GM21619 (cell line): ENCODE results near the gene ZNF467.

Experiments
- ATAC-seq: cut with Tn5 transposase; IDR thresholded peaks from one replicate; pipeline ENCODE4 v1.9.1; 2021; ENCODE audit not compliant: unreplicated experiment

ZNF467 gene

DNA sequence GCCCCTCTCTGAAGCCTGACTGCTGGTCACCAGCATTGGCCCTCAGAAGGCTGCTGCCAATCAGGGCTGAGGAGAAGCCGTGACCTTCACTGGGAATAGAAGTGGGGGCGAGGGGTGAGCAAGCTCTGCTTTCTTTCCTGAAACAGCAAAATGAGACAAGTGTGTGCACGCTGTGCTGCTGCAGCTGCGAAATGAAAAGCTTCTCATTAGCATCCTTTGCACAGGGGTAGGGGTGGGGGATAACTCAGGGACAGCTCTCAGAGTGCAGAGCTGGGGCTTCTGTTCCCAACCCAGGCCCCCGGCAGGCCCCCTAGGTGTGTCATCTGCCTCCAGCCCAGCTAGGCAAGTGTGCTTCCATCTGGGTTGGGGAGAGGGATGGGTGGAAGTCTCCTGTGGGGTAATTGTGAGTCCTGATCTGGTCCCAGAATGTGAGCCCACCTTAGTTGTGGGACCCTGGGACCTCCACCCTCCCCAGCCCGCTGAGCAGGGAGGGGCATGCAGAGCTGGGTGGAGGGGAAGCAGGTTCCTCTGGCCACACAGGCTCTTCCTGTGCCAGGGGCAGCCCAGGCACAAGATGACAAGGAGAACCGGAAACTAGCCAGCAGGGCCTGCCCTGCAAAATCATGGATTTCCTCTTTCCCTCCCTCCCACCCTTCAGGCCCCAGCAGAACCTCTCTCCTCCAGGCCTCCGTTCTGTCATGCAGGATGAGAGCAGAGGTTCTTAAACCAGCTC lies 22.2 kb downstream of the ZNF467 start:
- ATAC-seq = no peak

DNA sequence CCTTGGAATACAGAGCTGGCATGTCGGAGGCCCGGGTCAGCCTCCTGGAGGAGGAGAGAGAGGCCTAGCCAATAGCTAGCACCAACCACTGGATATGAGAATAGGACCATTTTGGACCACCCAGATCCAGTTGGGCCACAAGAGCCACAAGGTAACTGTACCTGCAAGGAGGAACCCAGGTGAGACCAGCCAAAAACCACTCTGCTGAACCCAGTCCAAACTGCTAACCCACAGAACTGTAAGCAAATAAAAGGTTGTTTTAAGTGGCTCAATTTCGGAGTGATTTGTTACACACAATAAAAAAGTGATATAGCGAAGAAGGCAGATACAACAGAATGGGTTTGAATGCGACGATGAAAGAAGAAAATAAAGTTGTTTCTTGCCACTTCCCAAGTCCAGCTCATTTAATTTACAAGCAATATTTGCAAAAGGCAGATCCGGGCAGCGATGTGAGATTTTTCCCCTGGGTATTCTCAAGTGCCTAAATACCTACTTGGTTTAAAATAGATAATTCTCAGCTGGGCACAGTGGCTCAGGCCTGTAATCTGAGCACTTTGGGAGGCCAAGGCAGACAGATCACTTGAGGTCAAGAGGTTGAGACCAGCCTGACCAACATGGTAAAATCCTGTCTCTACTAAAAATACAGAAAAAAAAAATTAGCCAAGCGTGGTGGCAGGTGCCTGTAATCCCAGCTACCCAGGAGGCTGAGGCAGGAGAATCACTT lies 23.1 kb downstream of the ZNF467 start:
- ATAC-seq = no peak

DNA sequence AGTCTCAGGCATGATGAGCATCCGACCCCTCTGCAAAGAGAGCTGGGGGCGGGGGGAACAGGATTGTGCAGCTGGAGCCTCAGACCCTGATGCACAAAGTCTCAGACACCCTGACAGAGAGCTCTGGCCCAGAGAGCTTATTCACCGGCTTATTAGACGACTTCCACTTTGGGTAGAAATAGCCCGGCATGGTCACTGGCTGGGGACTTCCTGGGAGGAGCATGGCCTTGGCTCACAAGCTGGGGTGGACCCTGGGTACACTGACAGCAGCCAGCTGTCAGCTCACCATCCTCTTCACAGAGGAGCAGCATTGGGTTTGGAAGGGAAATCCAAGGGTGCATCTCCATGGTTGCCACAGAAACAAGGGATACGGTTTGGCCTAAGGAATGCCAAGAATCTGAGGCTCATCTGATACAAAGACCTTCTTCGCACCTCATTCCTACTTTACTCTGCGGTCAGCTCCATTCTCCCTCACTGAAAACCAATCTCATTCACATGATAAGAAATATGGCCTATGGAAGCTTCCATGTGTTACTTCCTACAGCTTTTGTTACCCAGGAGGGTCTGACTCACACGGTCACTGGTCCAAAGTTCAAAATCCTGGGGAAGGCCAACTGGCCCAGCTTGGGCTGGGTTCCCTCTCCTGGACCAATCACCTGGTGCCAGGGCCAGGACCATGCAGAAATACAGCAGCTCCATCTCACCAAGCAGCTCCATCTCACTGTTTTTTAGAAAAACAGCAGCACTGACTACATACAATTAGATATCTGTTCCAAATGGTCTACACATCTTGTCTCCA lies 25.1 kb downstream of the ZNF467 start:
- ATAC-seq = no peak

DNA sequence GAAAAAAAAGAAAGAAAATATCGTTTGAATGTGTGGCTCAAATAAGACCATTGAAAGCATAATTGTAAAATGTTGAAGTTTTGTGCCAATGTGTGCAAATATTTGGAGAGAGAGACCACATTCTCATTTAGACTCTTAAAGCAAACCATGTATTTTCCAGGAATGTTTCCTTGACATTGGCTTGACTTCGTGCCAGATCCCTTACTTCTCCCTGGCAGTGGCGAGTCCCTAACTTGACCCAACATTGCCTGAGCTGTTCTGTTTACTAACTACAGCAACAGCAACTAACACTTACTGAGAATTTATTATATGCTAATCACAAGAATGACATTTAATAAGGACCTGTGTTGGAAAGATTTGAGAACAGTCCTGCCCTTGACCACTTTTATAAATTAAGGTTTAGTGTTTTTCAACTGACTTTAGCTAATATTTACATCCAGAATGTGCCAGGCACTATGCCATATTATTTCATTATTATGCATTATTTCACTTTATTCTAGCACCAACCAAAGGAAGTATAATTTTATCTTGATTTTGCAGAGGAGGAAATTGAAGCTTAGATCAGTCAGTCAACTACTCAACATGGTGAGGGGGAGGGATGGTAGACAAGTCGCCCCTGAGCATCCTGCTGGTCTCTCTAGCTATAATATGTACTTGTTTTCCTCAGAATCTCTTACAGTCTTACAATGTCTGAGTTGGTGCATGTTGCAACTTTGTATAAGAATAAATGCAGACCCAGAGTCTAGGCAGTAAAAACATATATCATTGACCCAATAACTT lies 29.7 kb downstream of the ZNF467 start:
- no peak for ATAC-seq

DNA sequence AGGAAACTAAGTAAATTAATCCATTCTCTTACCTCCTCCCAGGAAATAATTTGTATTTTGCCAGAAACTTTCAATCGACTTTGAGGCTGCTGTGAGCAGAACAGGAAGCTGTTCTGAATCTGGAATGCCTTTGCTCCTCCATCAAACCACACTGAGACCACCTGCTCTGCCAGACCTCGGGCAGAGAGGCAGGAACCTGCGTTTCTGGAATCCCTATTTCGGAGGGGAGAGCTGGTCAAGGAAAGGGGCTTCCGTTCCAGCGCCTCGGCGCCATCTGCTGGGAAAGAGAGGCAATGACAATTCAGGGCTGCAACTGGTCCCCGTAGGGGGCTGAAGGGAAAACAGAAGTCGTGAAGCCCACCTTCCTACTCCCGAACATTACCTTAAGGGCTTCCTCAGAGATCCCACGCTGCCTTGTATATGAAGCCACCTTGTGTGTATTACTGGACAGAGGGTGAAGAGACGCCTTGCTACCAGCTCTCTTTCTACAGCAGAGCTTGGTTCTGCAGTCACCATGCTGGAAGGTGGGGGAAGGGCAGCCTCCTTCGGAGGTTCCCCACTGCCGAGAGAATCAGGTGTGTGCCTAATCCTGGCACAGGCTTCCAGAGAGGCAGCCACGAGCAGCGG lies 31.2 kb downstream of the ZNF467 start:
- peak; percentile 79 for ATAC-seq

DNA sequence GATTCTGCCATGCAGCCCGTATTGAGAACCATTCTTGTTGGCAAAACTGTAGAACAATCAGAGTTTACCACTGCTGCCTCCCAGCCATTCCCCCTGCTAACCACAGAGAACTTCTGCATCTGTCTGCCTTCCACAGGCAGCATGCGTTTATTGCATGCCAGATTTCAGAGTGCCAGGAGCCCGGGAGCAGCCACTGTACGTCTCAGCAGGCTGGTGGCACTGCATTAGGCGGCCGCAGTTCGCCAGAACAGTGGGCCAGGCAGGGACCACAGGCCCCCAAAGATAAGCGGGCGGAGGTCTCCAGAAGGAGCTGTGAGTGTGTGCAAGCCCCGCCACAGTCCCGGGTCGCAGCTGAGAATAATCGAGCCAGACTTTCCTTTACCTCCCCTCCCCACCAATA lies 31.8 kb downstream of the ZNF467 start:
- ATAC-seq = no peak

DNA sequence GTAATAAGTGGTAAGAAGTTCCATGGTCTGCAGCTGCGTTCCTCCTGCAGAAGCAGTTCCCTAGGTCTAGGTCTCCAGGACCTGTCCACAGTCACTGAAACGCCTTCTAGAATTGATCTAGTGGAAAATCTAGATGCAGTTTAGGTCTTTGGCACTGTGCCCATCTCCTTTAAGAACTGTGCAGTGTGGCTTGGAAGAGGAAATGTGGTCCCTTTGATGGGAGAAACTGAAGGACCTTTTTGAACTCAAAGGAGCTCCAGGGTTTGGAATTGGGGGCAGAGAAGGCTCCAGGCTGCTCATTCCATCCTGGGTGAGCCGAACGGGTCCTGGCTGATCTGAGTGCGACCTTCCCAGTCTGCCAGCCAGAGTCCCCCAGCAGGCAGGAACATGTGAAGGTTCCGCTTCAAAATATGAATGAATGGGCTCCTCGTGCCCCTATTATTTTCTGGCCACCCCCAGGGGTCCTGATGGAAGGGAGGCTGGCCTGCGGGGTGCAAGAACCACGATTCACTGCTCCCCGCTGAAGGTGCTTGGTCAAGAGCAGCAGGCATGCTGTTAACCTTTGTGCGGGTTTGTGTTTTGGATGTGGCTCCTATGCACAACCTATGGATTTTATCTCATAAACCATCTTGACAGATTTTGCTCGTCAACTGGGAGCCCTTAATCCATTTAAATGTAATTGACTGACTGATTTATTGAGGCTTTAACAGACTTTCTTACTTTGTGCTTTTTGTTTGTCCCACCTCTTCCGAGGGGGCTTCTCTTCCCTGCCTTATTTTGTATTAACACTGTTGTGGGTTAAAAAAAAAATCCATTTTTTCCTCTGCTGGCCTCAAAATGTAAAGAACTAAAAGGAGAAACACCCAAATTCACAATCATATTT lies 36.7 kb downstream of the ZNF467 start:
- ATAC-seq = no peak

DNA sequence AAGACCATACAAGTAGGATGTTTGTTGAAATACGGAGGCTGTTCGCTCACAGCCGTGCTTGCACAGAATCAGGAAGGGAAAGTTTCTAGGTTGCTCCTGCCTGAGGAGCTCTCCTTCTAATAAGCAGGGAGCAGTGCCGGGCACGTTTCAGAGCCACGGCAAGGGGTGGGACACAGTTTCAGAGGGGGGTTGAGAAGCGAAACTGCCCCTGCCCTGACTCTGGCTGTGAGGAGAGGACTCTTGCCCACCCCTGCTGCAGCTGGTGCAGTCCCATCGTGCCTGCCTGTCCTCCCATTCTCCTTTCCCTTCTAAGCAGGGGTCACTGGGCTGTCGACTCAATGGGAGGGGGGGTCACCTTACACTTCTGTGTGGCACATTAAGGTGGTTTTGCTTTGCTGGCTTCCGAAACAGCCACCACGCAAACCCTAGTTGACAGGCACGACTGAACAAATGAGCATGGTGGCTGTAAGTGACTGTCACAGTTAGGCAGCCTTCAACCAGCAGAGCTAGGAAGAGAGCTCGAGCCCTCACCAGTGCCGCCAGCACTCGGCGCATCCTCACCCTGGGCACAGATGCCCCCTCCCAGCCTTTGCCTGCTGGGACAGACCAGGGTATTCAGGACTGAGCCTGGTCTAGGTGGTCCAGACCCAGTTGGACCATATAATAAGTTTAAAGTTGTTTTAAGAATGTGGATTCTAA lies 37.5 kb downstream of the ZNF467 start:
- no peak for ATAC-seq

DNA sequence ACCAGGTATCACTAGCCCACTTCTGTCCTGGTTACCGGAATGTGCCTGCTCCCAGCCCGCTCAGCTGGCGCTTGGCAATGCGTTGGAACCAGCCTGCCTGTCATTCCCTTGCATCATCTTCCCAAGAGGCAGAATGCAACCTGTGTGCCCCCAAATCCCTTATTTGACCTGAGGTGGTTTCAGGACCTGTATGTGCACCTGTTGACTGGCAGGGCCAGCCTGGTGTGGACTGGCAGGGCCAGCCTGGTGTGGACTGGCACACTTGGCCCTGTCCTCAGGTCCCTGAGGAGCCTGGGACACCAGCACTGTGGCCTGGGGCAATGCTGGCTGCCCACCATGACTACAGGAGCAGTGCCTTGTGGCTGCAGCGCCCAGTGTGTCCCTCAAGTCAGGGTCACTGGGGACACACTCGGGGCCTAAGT lies 38.2 kb downstream of the ZNF467 start:
- no peak for ATAC-seq

DNA sequence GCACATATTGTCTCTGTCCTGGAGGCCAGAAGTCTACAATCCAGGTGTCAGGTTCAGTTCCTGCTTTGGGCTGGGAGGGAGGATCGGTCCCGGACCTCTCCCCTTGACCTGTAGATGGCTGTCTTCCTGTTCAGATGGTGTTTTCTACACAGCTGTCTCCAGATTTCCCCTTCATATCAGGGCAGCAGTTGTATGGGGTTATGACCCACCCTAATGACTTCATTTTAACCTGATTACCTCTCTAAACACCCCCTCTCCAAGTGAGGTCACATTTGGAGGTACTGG lies 38.7 kb downstream of the ZNF467 start:
- ATAC-seq = no peak

DNA sequence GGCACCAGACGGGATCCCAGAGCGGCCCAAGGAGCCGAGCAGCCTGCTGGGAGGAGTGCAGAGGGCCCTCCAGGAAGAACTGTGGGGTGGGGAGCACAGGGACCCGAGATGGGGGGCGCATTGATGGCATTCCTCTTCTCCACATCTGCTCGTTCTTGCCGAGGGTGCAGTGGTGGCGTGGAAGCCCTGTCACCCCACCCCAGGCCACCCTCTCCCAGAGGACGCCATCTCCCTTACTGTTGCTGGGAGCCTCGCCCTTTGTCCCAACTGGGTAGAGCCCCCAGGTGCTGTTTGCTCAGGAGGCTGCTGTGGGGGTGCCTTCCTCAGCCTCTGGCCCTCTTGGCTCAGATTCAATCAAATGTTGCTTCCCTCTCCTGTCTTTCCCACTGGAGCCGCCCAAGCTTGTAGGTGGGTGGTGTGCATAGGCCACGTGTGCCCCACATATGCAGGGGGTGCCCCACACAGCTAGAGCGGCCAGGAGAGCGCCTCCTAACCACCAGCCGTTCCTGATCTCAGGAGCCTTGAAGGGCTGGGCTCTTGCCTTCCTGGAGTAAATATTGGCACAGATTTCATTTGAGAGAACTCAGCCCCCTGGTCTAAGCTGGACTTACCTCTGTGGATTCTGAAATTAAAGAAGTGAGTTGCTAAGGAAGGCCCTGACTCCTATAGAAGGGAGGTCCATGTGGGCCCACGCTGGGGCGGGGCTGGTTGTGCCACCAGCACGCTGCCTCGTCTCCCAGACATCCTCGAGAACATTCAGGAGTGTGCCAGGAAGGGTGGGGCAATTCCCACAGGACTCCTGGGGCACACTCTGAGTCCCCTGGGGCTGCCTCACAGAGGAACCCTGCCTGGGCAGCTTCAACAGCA lies 39.2 kb downstream of the ZNF467 start:
- ATAC-seq = no peak

DNA sequence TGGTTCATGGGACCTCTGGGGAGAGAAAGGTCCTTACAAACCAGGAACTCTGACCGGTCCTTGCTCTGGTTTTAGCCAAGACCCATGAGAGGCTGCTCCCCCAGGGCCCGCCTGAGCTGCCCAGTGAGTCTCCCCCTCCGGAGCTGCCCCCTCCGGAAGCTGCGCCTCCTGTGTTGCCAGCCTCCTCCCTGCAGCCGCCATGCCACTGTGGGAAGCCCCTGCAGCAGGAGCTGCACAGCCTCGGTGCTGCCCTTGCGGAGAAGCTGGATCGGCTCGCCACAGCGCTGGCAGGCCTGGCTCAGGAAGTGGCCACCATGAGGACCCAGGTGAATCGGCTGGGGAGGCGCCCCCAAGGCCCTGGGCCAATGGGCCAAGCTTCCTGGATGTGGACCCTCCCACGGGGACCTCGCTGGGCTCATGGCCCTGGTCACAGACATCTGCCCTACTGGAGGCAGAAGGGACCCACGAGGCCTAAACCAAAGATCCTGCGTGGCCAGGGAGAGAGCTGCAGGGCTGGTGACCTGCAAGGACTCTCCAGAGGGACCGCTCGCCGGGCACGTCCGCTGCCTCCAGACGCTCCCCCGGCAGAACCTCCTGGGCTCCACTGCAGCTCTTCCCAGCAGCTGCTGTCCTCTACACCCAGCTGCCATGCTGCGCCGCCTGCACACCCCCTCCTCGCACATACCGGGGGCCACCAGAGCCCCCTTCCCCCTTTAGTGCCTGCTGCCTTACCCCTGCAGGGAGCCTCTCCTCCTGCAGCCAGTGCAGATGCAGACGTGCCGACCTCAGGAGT lies 40.1 kb downstream of the ZNF467 start:
- no peak for ATAC-seq

DNA sequence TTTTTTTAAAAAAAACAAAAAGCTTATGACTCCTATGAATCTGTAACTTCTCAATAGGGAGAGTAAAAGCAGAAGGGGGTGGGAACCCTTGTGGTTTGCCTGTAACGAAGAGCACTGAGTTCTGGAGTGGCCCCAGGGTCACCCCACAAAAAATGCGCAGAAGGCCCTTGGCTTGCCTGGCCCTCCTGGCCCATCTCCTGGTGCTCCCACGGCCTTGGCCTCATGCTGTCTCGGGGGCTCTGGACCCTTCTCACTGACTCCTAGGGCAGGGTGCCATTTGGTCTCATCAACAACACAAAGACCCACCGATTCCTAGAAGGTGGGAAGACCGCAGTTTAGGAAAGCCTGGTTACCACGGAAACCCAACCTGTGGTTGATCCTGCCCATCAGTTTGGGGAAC lies 40.8 kb downstream of the ZNF467 start:
- no peak for ATAC-seq

DNA sequence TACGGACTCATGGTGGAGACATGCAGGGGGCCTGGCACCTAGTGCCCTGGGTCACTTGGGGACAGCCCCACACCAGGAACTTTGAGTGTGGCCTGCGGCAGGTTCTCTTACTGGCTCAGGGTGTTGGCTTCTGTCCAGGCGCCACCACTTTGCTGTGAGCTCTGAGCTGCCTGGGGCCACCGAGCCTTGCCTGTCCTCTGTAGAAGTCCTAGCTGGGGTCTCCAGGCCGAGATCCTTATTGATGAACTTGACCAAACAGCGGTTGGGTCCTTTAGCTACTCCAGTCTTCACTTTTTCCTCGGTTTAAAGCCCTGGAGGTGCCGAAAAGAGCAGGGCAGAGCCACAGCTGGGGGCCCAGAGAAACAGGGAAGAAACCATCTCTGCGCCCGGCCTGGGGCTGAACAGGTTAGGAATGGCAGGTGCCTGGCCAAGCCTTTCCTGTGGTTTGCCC lies 41.3 kb downstream of the ZNF467 start:
- no peak for ATAC-seq

DNA sequence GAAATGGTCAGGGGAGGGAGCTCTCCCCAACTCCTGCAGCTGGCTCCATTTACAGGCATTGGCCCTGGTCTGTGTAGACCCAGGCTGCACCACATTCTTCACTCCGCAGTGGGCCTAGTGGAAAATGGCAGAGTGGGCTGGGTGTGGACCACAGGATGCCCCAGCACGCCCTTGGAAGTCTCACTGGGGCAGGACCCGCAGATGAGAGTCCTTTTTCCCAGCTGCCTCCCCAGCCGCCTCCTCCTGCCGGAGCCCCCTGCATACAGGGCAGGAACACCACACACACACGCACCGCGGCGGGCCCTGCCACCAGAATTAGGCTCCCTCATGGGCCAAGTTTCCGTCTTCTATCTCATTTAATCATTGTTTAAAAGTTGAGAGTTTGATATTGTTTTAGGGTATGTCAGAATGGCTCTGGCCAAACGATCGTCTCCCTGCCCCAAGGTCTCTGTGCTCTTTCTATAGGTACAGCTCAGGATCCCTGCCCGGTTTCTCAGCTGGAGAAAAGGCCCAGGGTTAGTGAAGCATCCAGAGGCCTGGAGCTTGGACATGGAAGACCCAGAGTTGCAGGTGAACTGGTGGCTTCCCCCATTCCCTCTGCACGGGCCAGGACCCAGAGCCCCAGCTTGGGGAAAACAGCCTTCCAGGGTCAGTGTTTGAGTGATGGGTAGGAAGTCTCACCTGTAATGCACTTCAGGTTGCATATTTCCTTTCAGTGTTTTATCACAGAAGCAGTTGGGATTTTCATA lies 42.0 kb downstream of the ZNF467 start:
- ATAC-seq = no peak

DNA sequence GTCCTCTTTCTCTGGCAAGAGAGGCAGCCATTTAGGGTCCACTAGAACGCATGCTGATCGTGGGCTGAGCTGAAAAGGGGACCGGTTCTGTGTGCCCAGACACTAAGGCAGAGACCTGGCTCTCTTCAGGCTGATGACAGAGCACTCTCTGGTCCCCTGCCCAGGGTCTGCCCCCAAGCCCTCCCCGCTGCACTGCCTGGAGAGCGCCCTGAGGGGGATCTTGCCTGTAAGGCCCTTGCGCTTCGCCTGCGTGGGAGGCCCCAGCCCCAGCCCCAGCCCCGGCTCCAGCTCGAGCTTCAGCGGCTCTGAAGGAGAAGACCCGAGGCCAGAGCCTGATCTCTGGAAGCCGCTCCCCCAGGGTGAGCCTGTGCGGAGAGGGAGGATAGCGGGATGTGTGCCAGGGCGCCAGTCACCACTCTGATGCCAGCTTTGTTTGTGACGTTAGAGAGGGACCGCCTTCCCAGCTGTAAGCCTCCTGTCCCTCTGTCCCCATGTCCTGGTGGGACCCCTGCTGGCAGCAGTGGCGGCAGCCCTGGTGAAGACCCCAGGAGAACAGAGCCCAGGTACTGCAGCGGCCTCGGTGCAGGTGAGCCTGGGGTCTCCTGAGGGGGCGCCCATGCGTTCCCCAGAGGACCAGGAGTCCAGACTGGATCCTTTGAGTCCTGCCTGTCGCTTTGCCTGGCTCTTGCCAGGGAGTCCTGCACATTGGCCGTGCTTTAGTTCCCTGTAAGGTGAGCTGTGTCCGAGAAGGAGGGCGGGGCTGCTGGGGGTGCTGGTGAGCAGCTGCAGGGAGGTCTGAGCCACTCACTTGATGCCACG lies 43.2 kb downstream of the ZNF467 start:
- ATAC-seq = no peak
